Sigmoid colon (tissue), 4 donors: ENCODE data around the gene GRIK5.

Experiments
- POLR2A ChIP-seq, 2 donors: fragments of 450-650 bp; IDR thresholded peaks; one replicate each; pipeline ENCODE4 v1.6.1; 2016; ENCODE audit warnings: antibody characterized with exemption in 2 of 2, mild to moderate bottlenecking in 2 of 2, moderate library complexity in 2 of 2
- POLR2AphosphoS5 ChIP-seq, 4 donors: sonication (generic); formaldehyde crosslinking; IDR thresholded peaks; one replicate each; pipeline ENCODE4 v1.6.1; 2017; ENCODE audit warnings: antibody characterized with exemption in 4 of 4
- TF ChIP-seq, protein P1 (sequence below), 4 experiments: fragments of 450-650 bp in 3 of 4; fragments of 200-600 bp in 1 of 4; IDR thresholded peaks; one replicate each; pipeline ENCODE4 v1.5.1; 2016 to 2019; ENCODE audit warnings: antibody characterized with exemption in 4 of 4, mild to moderate bottlenecking in 3 of 4, moderate library complexity in 2 of 4

DNA sequence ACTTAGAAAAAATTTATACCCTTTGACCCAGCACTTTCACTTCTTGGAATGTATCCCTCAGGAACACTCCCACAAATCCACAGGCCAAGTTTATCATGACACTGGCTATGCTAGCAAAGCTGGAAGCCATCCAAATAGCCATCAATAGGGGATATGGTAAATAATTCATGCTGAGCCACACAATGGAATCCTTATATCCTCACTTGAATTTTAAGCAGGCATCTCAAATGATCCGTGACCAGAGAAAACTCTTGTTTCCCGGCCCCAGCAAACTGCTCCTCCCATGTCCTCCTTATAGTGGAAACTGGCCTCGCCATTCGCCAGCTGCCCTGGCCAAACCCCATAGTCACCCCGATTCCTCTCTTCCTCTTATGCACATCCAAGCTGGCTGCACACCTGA lies 37.6 kb downstream of the GRIK5 start:
- TF ChIP-seq, protein P1, sequence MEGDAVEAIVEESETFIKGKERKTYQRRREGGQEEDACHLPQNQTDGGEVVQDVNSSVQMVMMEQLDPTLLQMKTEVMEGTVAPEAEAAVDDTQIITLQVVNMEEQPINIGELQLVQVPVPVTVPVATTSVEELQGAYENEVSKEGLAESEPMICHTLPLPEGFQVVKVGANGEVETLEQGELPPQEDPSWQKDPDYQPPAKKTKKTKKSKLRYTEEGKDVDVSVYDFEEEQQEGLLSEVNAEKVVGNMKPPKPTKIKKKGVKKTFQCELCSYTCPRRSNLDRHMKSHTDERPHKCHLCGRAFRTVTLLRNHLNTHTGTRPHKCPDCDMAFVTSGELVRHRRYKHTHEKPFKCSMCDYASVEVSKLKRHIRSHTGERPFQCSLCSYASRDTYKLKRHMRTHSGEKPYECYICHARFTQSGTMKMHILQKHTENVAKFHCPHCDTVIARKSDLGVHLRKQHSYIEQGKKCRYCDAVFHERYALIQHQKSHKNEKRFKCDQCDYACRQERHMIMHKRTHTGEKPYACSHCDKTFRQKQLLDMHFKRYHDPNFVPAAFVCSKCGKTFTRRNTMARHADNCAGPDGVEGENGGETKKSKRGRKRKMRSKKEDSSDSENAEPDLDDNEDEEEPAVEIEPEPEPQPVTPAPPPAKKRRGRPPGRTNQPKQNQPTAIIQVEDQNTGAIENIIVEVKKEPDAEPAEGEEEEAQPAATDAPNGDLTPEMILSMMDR (IDR thresholded peaks at IDR 0.05): no peak
- no peak for TF ChIP-seq POLR2AphosphoS5 (IDR thresholded peaks at IDR 0.05)
- TF ChIP-seq POLR2A (IDR thresholded peaks at IDR 0.05): no peak
